HG03139 (cell line): ENCODE results near the gene ATXN7L1.

Source experiments
- ATAC-seq: cut with Tn5 transposase; IDR thresholded peaks from one replicate; pipeline ENCODE4 v1.9.1; 2021; ENCODE audit not compliant: unreplicated experiment

ATXN7L1 gene

GRCh38 chr7:105678811-105679495 is 197.4 kb downstream of the ATXN7L1 start:
- ATAC-seq: no peak

GRCh38 chr7:105677817-105678573 is 198.4 kb downstream of the ATXN7L1 start:
- peak; percentile 47 for ATAC-seq

GRCh38 chr7:105677410-105677730 is 199.0 kb downstream of the ATXN7L1 start:
- no peak for ATAC-seq

GRCh38 chr7:105675934-105676371 is 200.4 kb downstream of the ATXN7L1 start:
- no peak for ATAC-seq

GRCh38 chr7:105674200-105674920 is 202.0 kb downstream of the ATXN7L1 start:
- no peak for ATAC-seq

- ATAC-seq: no peak
Observed at GRCh38 chr7:105673367-105674084, 202.9 kb downstream of the ATXN7L1 start.

- ATAC-seq: no peak
Observed at GRCh38 chr7:105672801-105673200, 203.6 kb downstream of the ATXN7L1 start.

GRCh38 chr7:105666324-105666723 is 210.1 kb downstream of the ATXN7L1 start:
- ATAC-seq: no peak

- ATAC-seq: no peak
Observed at GRCh38 chr7:105665684-105666083, 210.7 kb downstream of the ATXN7L1 start.

- no peak for ATAC-seq
Observed at GRCh38 chr7:105664816-105665525, 211.4 kb downstream of the ATXN7L1 start.

GRCh38 chr7:105662998-105663397 is 213.4 kb downstream of the ATXN7L1 start:
- no peak for ATAC-seq

- no peak for ATAC-seq
Observed at GRCh38 chr7:105661625-105662024, 214.8 kb downstream of the ATXN7L1 start.

GRCh38 chr7:105656922-105657521 is 219.4 kb downstream of the ATXN7L1 start:
- no peak for ATAC-seq

- ATAC-seq: no peak
Observed at GRCh38 chr7:105655500-105656380, 220.7 kb downstream of the ATXN7L1 start.

- no peak for ATAC-seq
Observed at GRCh38 chr7:105655067-105655466, 221.3 kb downstream of the ATXN7L1 start.

GRCh38 chr7:105654095-105654686 is 222.2 kb downstream of the ATXN7L1 start:
- ATAC-seq: no peak

- ATAC-seq: no peak
Observed at GRCh38 chr7:105653441-105654005, 222.9 kb downstream of the ATXN7L1 start.

- ATAC-seq: peak; percentile 82
Observed at GRCh38 chr7:105652359-105652993, 223.9 kb downstream of the ATXN7L1 start.
